Trophoblast cell (in vitro differentiated cells and primary cell): Measurements from ENCODE around the gene DUSP8.
A peak's percentile ranks its signal among the peaks of the same experiment; 100 is the strongest.

Experiments
- DNase-seq, 2 donors: peaks; one replicate each; pipeline ENCODE4 v3.0.0-alpha.2; 2016
- H2AFZ ChIP-seq: 2 replicates; pipeline ENCODE4 v1.6.1; 2013; ENCODE audit warnings: low read length, moderate library complexity, mild to moderate bottlenecking; ENCODE audit not compliant: insufficient read depth, poor library complexity
- H2AK5ac ChIP-seq: 2 replicates; pipeline ENCODE4 v1.6.1; 2013; ENCODE audit warnings: mild to moderate bottlenecking, low read length
- H2BK120ac ChIP-seq: 2 replicates; pipeline ENCODE4 v1.6.1; 2013; ENCODE audit warnings: low read length, mild to moderate bottlenecking, moderate library complexity; ENCODE audit not compliant: insufficient read depth, poor library complexity
- H2BK12ac ChIP-seq: 2 replicates; pipeline ENCODE4 v1.6.1; 2013; ENCODE audit warnings: mild to moderate bottlenecking, low read length, moderate library complexity
- H2BK5ac ChIP-seq: 2 replicates; pipeline ENCODE4 v1.6.1; 2013; ENCODE audit warnings: low read length, low read depth, moderate library complexity, mild to moderate bottlenecking; ENCODE audit not compliant: poor library complexity
- H3K14ac ChIP-seq: 2 replicates; pipeline ENCODE4 v1.6.1; 2013; ENCODE audit warnings: mild to moderate bottlenecking, low read length
- H3K18ac ChIP-seq: 2 replicates; pipeline ENCODE4 v1.6.1; 2013; ENCODE audit warnings: mild to moderate bottlenecking, low read length
- H3K23ac ChIP-seq: 2 replicates; pipeline ENCODE4 v1.6.1; 2013; ENCODE audit warnings: low read length
- H3K27ac ChIP-seq: 2 replicates; pipeline ENCODE4 v1.5.1; 2013; ENCODE audit warnings: low read depth, mild to moderate bottlenecking, inconsistent platforms, low read length, moderate library complexity
- H3K27me3 ChIP-seq: 2 replicates; pipeline ENCODE4 v1.6.1; 2013; ENCODE audit warnings: inconsistent platforms, mild to moderate bottlenecking, low read length, moderate library complexity; ENCODE audit not compliant: insufficient read depth
- H3K36me3 ChIP-seq, 2 experiments: 1 replicate in 1 of 2; 2 replicates in 1 of 2; pipeline ENCODE4 v1.6.1; 2013; ENCODE audit warnings: low read length in 2 of 2, mild to moderate bottlenecking in 2 of 2, moderate library complexity in 1 of 2; ENCODE audit not compliant: insufficient read depth in 2 of 2, control insufficient read depth in 1 of 2
- H3K4ac ChIP-seq: 2 replicates; pipeline ENCODE4 v1.6.1; 2013; ENCODE audit warnings: low read depth, mild to moderate bottlenecking, low read length, moderate library complexity
- H3K4me1 ChIP-seq, 2 experiments: 1 replicate in 1 of 2; 2 replicates in 1 of 2; pipeline ENCODE4 v1.6.1; 2013; ENCODE audit warnings: low read length in 2 of 2, mild to moderate bottlenecking in 2 of 2, moderate library complexity in 1 of 2; ENCODE audit not compliant: insufficient read depth in 2 of 2, control insufficient read depth in 1 of 2
- H3K4me2 ChIP-seq: 2 replicates; pipeline ENCODE4 v1.6.1; 2013; ENCODE audit warnings: inconsistent platforms, mild to moderate bottlenecking, low read length, moderate library complexity
- H3K4me3 ChIP-seq: 2 replicates; pipeline ENCODE4 v1.5.1; 2013; ENCODE audit warnings: mild to moderate bottlenecking, low read depth, low read length, inconsistent platforms
- H3K79me1 ChIP-seq: one replicate; pipeline ENCODE4 v1.6.1; 2013; ENCODE audit warnings: low read length
- H3K79me2 ChIP-seq: 2 replicates; pipeline ENCODE4 v1.6.1; 2013; ENCODE audit warnings: low read length, mild to moderate bottlenecking; ENCODE audit not compliant: control insufficient read depth, insufficient read depth, poor library complexity
- H3K9ac ChIP-seq: 2 replicates; pipeline ENCODE4 v1.6.1; 2013; ENCODE audit warnings: mild to moderate bottlenecking, low read length
- H3K9me3 ChIP-seq: 2 replicates; pipeline ENCODE4 v1.6.1; 2013; ENCODE audit warnings: low read depth, mild to moderate bottlenecking, control low read depth, inconsistent platforms, low read length; ENCODE audit not compliant: insufficient read depth
- H4K12ac ChIP-seq: 2 replicates; pipeline ENCODE4 v1.6.1; 2013; ENCODE audit warnings: low read depth, mild to moderate bottlenecking, low read length, moderate library complexity
- H4K8ac ChIP-seq: 2 replicates; pipeline ENCODE4 v1.6.1; 2013; ENCODE audit warnings: low read depth, mild to moderate bottlenecking, low read length, moderate library complexity
- H4K91ac ChIP-seq: one replicate; pipeline ENCODE4 v1.6.1; 2013; ENCODE audit warnings: low read depth, mild to moderate bottlenecking, low read length, moderate library complexity
- WGBS: extraction: QIAGEN DNeasy Blood & Tissue Kit; methylation state at CpG from one replicate; pipeline ENCODE4 v1.1.7; 2013; ENCODE audit warnings: missing lambda C conversion rate; ENCODE audit not compliant: insufficient read length, insufficient coverage; ENCODE audit errors: extremely low coverage; 5-methylcytosine and 5-hydroxymethylcytosine counted together

Gene DUSP8

DNA sequence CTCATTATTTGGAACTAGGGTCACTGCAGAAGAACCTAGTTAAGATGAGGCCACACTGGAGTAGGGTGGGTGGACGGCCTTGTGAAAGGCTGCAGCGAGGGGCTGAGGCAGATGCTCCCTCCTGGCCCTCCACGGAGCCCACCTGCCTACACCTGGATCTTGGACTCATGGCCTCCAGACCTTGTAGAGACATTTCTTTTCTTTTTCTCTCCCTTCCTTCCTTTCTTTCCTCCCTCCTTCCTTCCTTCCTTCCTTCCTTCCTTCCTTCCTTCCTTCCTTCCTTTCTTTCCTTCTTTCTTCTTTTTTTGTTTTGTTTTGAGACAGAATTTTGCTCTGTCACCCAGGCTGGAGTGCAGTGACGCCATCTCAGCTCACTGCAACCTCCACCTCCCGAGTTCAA, 26.6 kb downstream of the DUSP8 start:
- Histone ChIP-seq H2BK120ac (no peak overlapping the region), H3K27ac (no peak overlapping the region), H3K4me1 (peaks cover 6 to 12% of the 10 kb centered on the region in 2 experiments), H3K79me2 (no peaks in the 10 kb centered on the region), H4K8ac (no peak overlapping the region), H3K79me1 (no peaks in the 10 kb centered on the region), H3K23ac (no peak overlapping the region), H3K4me3 (no peak overlapping the region), H3K27me3 (peaks cover 41% of the 10 kb centered on the region), H2BK5ac (no peak overlapping the region), H3K9ac (no peak overlapping the region), H4K91ac (no peak overlapping the region), H3K9me3 (peaks cover 10% of the 10 kb centered on the region), H3K4me2 (no peak overlapping the region), H3K14ac (no peak overlapping the region), H3K4ac (no peak overlapping the region), H2AFZ (no peak overlapping the region), H2BK12ac (no peak overlapping the region), H3K18ac (no peak overlapping the region), H2AK5ac (no peak overlapping the region), H3K36me3 (no peaks in the 10 kb centered on the region), H4K12ac (no peak overlapping the region)
- no peak for DNase-seq
- no CpG with 5 or more reads among the region's 5 CpGs for WGBS

GRCh38 chr11:1544536-1544935, 27.5 kb downstream of the DUSP8 start:
- no peak overlapping the region for H2AFZ ChIP-seq
- WGBS = no CpG with 5 or more reads among the region's 6 CpGs
- H3K23ac ChIP-seq = no peak overlapping the region
- no peak overlapping the region for H2BK5ac ChIP-seq
- peaks cover 10% of the 10 kb centered on the region for H3K9me3 ChIP-seq
- H3K18ac ChIP-seq = no peak overlapping the region
- H4K12ac ChIP-seq = no peak overlapping the region
- no peaks in the 10 kb centered on the region for H3K36me3 ChIP-seq
- H2AK5ac ChIP-seq = no peak overlapping the region
- no peak for DNase-seq
- H3K4ac ChIP-seq = no peak overlapping the region
- H3K27me3 ChIP-seq = peaks cover 38% of the 10 kb centered on the region
- no peaks in the 10 kb centered on the region for H3K79me1 ChIP-seq
- H3K27ac ChIP-seq = no peak overlapping the region
- H2BK12ac ChIP-seq = no peak overlapping the region
- H3K4me3 ChIP-seq = no peak overlapping the region
- H3K9ac ChIP-seq = no peak overlapping the region
- H4K8ac ChIP-seq = no peak overlapping the region
- H3K14ac ChIP-seq = no peak overlapping the region
- H3K4me1 ChIP-seq = peaks cover 6 to 12% of the 10 kb centered on the region in 2 experiments
- no peak overlapping the region for H3K4me2 ChIP-seq
- H4K91ac ChIP-seq = no peak overlapping the region
- no peaks in the 10 kb centered on the region for H3K79me2 ChIP-seq
- no peak overlapping the region for H2BK120ac ChIP-seq

DNA sequence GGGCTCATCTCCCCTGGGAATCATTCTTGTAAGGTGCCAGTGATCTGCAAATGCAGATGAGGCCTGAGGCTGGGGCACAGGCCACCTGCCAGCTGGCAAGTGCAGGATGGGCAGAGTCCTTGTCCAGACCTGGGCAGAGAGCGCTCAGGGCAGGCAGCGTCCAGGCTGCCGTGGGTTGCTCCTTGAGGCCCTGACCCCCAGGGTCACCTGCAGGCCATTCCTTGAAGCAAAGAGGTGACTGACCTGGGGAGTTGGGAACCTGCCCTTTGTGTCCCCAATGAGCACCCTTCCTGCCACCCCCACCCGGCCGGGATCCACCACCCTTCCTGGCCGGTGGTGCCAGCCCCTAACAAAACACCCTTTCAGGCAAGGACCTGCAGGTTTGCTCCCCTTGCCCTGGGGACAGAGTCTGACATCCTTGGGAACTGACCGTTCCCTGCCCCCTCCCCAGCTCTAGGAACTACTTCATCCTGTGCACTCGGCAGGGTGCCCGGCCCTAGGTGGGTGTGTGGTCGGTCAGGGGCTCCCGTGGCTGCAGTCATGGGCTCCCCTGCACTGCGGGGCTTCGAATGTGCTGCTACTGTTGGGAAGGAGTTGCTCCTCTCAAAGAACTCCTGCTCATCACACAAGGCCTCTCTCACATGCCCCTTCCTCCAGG, 28.3 kb downstream of the DUSP8 start:
- no peak for DNase-seq
- no peak overlapping the region for H3K4me2 ChIP-seq
- H3K4ac ChIP-seq = no peak overlapping the region
- H3K27me3 ChIP-seq = peaks cover 35% of the 10 kb centered on the region
- H2AK5ac ChIP-seq = no peak overlapping the region
- H2BK5ac ChIP-seq = no peak overlapping the region
- no peak overlapping the region for H4K12ac ChIP-seq
- no peaks in the 10 kb centered on the region for H3K79me1 ChIP-seq
- no peak overlapping the region for H3K9ac ChIP-seq
- no peak overlapping the region for H4K91ac ChIP-seq
- H3K4me1 ChIP-seq = peaks cover 6 to 12% of the 10 kb centered on the region in 2 experiments
- peaks cover 7% of the 10 kb centered on the region for H3K9me3 ChIP-seq
- H3K79me2 ChIP-seq = no peaks in the 10 kb centered on the region
- H3K14ac ChIP-seq = no peak overlapping the region
- no peaks in the 10 kb centered on the region for H3K36me3 ChIP-seq
- H4K8ac ChIP-seq = no peak overlapping the region
- H2AFZ ChIP-seq = no peak overlapping the region
- no peak overlapping the region for H3K27ac ChIP-seq
- no peak overlapping the region for H3K18ac ChIP-seq
- H2BK12ac ChIP-seq = no peak overlapping the region
- no peak overlapping the region for H2BK120ac ChIP-seq
- H3K23ac ChIP-seq = no peak overlapping the region
- WGBS = no CpG with 5 or more reads among the region's 13 CpGs
- no peak overlapping the region for H3K4me3 ChIP-seq

DNA sequence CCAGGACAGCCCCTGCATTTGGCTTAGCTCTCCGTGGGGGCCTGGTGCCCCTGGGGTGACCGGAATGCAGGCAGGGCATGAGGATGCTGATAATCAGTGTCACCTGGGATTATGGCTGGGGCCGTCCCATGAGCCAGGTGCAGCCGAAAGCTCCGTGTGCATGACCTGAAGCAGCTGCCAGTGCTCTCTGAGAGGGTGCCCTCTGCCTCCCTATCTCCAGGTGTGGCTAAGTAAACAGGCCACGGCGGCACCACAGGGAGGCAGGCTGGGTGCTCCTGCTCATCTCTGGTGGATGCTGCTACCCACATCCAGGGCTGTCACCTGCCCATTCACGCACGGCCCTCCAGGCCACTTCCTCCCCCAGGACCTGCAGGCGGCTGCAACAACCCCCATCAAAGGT, 29.8 kb downstream of the DUSP8 start:
- H3K18ac ChIP-seq = no peak overlapping the region
- no peak overlapping the region for H2AFZ ChIP-seq
- H3K4me1 ChIP-seq = peaks cover 6 to 11% of the 10 kb centered on the region in 2 experiments
- H3K4ac ChIP-seq = no peak overlapping the region
- H3K27me3 ChIP-seq = peaks cover 27% of the 10 kb centered on the region
- H3K23ac ChIP-seq = no peak overlapping the region
- H4K12ac ChIP-seq = no peak overlapping the region
- no peak overlapping the region for H4K8ac ChIP-seq
- no CpG with 5 or more reads among the region's 10 CpGs for WGBS
- H3K9ac ChIP-seq = no peak overlapping the region
- H3K4me3 ChIP-seq = no peak overlapping the region
- H3K79me2 ChIP-seq = no peaks in the 10 kb centered on the region
- H3K14ac ChIP-seq = no peak overlapping the region
- no peaks in the 10 kb centered on the region for H3K36me3 ChIP-seq
- no peak overlapping the region for H3K4me2 ChIP-seq
- H4K91ac ChIP-seq = no peak overlapping the region
- H2BK120ac ChIP-seq = no peak overlapping the region
- peaks cover 5% of the 10 kb centered on the region for H3K9me3 ChIP-seq
- no peak overlapping the region for H2BK12ac ChIP-seq
- no peak overlapping the region for H3K27ac ChIP-seq
- H2BK5ac ChIP-seq = no peak overlapping the region
- DNase-seq = peak in 1 of 2 donors; percentile 36
- H2AK5ac ChIP-seq = no peak overlapping the region
- no peaks in the 10 kb centered on the region for H3K79me1 ChIP-seq
